ENCODE data around the gene CPAMD8. TPM values are rescaled to one million over a fixed set of nuclear protein-coding genes. Genes with fewer than 3 reads are reported as not detected.
A peak's percentile ranks its signal among the peaks of the same experiment; 100 is the strongest.
"Not testable (repeated sequence)": the region's sequence is repeated elsewhere in the genome, so short reads cannot be mapped to it uniquely, and the experiment has no call there.

The CPAMD8 gene
- total and polyA plus RNA-seq, 9 of the 15 experiments (the other 6 are each of a cell fraction or from before 2014, with no cell fraction given) = 0.20 to 2.1 (median 1.3) TPM

DNA sequence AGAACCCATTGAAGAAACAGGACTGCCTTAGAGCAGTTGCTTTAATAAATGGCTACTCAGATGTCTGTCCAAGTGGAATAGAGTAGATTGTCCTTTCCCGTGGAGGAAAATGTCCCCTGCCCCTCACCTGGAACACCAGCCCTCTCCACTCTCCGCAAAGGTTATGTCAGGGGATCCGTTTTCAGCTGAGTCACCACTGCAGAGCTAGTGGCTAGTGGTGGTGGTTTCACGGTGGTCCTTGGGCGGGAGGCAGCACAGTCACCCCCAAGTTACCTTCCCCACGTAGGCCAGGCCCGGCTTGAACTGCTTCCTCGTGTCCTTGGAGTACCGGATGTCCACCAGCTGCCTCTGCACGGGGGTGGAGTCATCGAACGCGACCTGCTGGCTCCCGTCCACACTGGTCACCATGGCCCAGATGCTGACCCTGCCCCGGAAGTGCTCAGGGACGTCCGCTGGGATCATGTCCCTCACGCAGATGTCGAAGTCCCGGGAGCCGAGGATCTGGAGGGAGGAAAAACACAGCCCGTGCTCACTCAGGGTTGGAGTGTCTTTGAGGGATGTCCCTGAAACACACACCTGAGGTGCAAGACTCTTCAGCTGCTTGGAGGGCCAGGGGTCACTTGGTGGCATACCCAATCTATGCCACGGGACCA, 29.6 kb downstream of the CPAMD8 start:
- not testable (repeated sequence) for DNase-seq (ENCODE audit: extremely low read depth in 1 of 4, low spot score in 3 of 4); TF ChIP-seq ZBTB40 (CRISPR knock-in tag; IDR thresholded peaks at IDR 0.05)
- 21% methylated on average over 9 of the region's 23 CpGs for WGBS (ENCODE audit: insufficient coverage, low coverage, missing lambda C conversion rate)
- TF ChIP-seq NR2C2 (CRISPR knock-in tag; IDR thresholded peaks at IDR 0.05) (peak; percentile 81), NR2C2 (tag; IDR thresholded peaks at IDR 0.05) (peak; percentile 63), ZBTB40 (IDR thresholded peaks at IDR 0.05) (peak; percentile 80), NFE2 (IDR thresholded peaks at IDR 0.05; ENCODE audit: low read depth) (peak; percentile 33; the same call in 1 of the 2 replicates), NR2C1 (IDR thresholded peaks at IDR 0.05) (peak; percentile 95), NR2C1 (tag; IDR thresholded peaks at IDR 0.05) (peak; percentile 96), CXXC5 (CRISPR knock-in tag; IDR thresholded peaks at IDR 0.05) (peak; percentile 25; the same call in 1 of the 2 replicates)

More for the DNA sequence above, 29.6 kb downstream of the CPAMD8 start:
- H3K4me3 ChIP-seq; CTCF ChIA-PET (ENCODE audit: low intra/inter-chr PET ratio); intact Hi-C loops (cut with micrococcal nuclease); H3K9me1 ChIP-seq (ENCODE audit: control insufficient read depth, insufficient read depth, low read length); H3K9me3 ChIP-seq (replicated peaks; ENCODE audit: control insufficient read depth, insufficient read depth, low read depth, low read length); POLR2A ChIA-PET; H3K27me3 ChIP-seq (ENCODE audit: control insufficient read depth in 2 of 2, insufficient read depth in 2 of 2, low read length in 2 of 2); H3K79me2 ChIP-seq (ENCODE audit: control insufficient read depth, insufficient read depth, low read length); H3K4me1 ChIP-seq (replicated peaks in 1 of 2; ENCODE audit: control insufficient read depth in 2 of 2, insufficient read depth in 2 of 2, low read length in 2 of 2); FAIRE-seq; H3K27ac ChIP-seq (ENCODE audit: extremely low read depth, low read depth, low read length); BruUV-seq (replicated peaks); H3K36me3 ChIP-seq (ENCODE audit: control insufficient read depth, insufficient read depth, low read length); in situ Hi-C loops (cut with MboI); H4K20me1 ChIP-seq (replicated peaks; ENCODE audit: control insufficient read depth, insufficient read depth, low read length): not testable (repeated sequence)
- peak overlapping the region; percentile 58; the same call in 1 of the 2 replicates for H3K4me2 ChIP-seq (ENCODE audit: insufficient read depth, low read length)
- peak; percentile 71 for ATAC-seq
- peak overlapping the region in 1 of 2 experiments; percentile 45; a peak in 1 of 4 replicates for H3K9ac ChIP-seq (ENCODE audit: insufficient read depth in 1 of 2, low read depth in 2 of 2, low read length in 2 of 2)
- peak overlapping the region; percentile 66 for H2AFZ ChIP-seq (ENCODE audit: low read depth, low read length)
